ENCODE data around the gene SLC26A9.

GRCh38 chr1:205979301-205979700, 36.0 kb upstream of the SLC26A9 start:
- TF ChIP-seq, protein P1, sequence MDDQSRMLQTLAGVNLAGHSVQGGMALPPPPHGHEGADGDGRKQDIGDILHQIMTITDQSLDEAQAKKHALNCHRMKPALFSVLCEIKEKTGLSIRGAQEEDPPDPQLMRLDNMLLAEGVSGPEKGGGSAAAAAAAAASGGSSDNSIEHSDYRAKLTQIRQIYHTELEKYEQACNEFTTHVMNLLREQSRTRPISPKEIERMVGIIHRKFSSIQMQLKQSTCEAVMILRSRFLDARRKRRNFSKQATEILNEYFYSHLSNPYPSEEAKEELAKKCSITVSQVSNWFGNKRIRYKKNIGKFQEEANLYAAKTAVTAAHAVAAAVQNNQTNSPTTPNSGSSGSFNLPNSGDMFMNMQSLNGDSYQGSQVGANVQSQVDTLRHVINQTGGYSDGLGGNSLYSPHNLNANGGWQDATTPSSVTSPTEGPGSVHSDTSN (IDR thresholded peaks at IDR 0.05; ENCODE audit: insufficient replicate concordance, low read depth, low read length): no peak
- TF ChIP-seq RAD51 (IDR thresholded peaks at IDR 0.05): no peak
- TF ChIP-seq EZH2 (IDR thresholded peaks at IDR 0.05; ENCODE audit: borderline replicate concordance, control insufficient read depth, low read depth, low read length): no peak
- no peak for TF ChIP-seq TCF12 (IDR thresholded peaks at IDR 0.05; ENCODE audit: low read depth, low read length)
- no peak for TF ChIP-seq ZNF687 (IDR thresholded peaks at IDR 0.05)
- TF ChIP-seq, protein P2, sequence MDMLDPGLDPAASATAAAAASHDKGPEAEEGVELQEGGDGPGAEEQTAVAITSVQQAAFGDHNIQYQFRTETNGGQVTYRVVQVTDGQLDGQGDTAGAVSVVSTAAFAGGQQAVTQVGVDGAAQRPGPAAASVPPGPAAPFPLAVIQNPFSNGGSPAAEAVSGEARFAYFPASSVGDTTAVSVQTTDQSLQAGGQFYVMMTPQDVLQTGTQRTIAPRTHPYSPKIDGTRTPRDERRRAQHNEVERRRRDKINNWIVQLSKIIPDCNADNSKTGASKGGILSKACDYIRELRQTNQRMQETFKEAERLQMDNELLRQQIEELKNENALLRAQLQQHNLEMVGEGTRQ (IDR thresholded peaks at IDR 0.05; ENCODE audit: borderline replicate concordance, low read depth, low read length): no peak
- TF ChIP-seq POLR2A (IDR thresholded peaks at IDR 0.05; ENCODE audit: low read depth, low read length): no peak
- TF ChIP-seq CTCF (IDR thresholded peaks at IDR 0.05 in 2 of 3, conservative IDR thresholded peaks at IDR 0.05 in 1 of 3; ENCODE audit: control insufficient read depth in 2 of 3, extremely low read depth in 1 of 3, insufficient read depth in 1 of 3, low read depth in 3 of 3, low read length in 3 of 3): no peak
- no peak for TF ChIP-seq PAX8 (IDR thresholded peaks at IDR 0.05)
- no peak for TF ChIP-seq MEF2A (IDR thresholded peaks at IDR 0.05; ENCODE audit: insufficient read depth, low read depth, low read length)
- TF ChIP-seq, protein P3, sequence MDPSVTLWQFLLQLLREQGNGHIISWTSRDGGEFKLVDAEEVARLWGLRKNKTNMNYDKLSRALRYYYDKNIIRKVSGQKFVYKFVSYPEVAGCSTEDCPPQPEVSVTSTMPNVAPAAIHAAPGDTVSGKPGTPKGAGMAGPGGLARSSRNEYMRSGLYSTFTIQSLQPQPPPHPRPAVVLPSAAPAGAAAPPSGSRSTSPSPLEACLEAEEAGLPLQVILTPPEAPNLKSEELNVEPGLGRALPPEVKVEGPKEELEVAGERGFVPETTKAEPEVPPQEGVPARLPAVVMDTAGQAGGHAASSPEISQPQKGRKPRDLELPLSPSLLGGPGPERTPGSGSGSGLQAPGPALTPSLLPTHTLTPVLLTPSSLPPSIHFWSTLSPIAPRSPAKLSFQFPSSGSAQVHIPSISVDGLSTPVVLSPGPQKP (IDR thresholded peaks at IDR 0.05; ENCODE audit: low read depth, low read length): no peak
